HG02588 (cell line): ENCODE data around the gene DZIP1L.

Experiments used
- ATAC-seq: cut with Tn5 transposase; IDR thresholded peaks from one replicate; pipeline ENCODE4 v1.9.1; 2021; ENCODE audit warnings: mild to moderate bottlenecking, moderate library complexity; ENCODE audit not compliant: unreplicated experiment

Gene DZIP1L

GRCh38 chr3:138038725-138039462, 76.5 kb downstream of the DZIP1L start:
- ATAC-seq: no peak

- ATAC-seq: no peak
Observed at GRCh38 chr3:138036572-138036971, 78.8 kb downstream of the DZIP1L start.

GRCh38 chr3:138034918-138035317, 80.5 kb downstream of the DZIP1L start:
- no peak for ATAC-seq

GRCh38 chr3:138033202-138033691, 82.2 kb downstream of the DZIP1L start:
- peak; percentile 12 for ATAC-seq

GRCh38 chr3:138032567-138032966, 82.8 kb downstream of the DZIP1L start:
- peak; percentile 47 for ATAC-seq

- ATAC-seq: no peak
Observed at GRCh38 chr3:138031536-138031935, 83.9 kb downstream of the DZIP1L start.

- no peak for ATAC-seq
Observed at GRCh38 chr3:138030734-138031280, 84.6 kb downstream of the DZIP1L start.

GRCh38 chr3:138027821-138028220, 87.6 kb downstream of the DZIP1L start:
- ATAC-seq: no peak

GRCh38 chr3:138025553-138025952, 89.9 kb downstream of the DZIP1L start:
- peak; percentile 48 for ATAC-seq

GRCh38 chr3:138023754-138024153, 91.7 kb downstream of the DZIP1L start:
- ATAC-seq: no peak

- no peak for ATAC-seq
Observed at GRCh38 chr3:138019281-138020069, 95.9 kb downstream of the DZIP1L start.

GRCh38 chr3:138016065-138016464, 99.3 kb downstream of the DZIP1L start:
- ATAC-seq: no peak

GRCh38 chr3:138012526-138012925, 102.9 kb downstream of the DZIP1L start:
- ATAC-seq: no peak
